ENCODE results near the gene GPR141. TPM values are rescaled to one million over a fixed set of nuclear protein-coding genes. Genes with fewer than 3 reads are reported as not detected.

GPR141 gene
- total RNA-seq, 1 experiment from 2014 or later: not detected

GRCh38 chr7:37709631-37710509 is 26.3 kb downstream of the GPR141 start:
- Mint-ChIP-seq H3K27me3 (ENCODE audit: insufficient read depth, unreplicated experiment) (no peaks in the 10 kb centered on the region), H3K4me3 (ENCODE audit: unreplicated experiment) (no peak overlapping the region), H3K9me3 (ENCODE audit: unreplicated experiment) (no peaks in the 10 kb centered on the region), H3K4me1 (ENCODE audit: low read depth, unreplicated experiment) (no peaks in the 10 kb centered on the region), H3K27ac (ENCODE audit: unreplicated experiment) (no peak overlapping the region), H3K36me3 (ENCODE audit: insufficient read depth, unreplicated experiment) (no peaks in the 10 kb centered on the region)
- intact Hi-C loops (cut with micrococcal nuclease; ENCODE audit: unreplicated experiment): no loop called here
- Histone ChIP-seq H3K4me1 (no peaks in the 10 kb centered on the region), H3K36me3 (ENCODE audit: control insufficient read depth, insufficient read depth, low read length) (no peaks in the 10 kb centered on the region), H3K9me3 (no peaks in the 10 kb centered on the region), H3K4me3 (ENCODE audit: low read depth, low read length) (no peak overlapping the region), H3K27me3 (replicated peaks; ENCODE audit: control insufficient read depth, insufficient read depth, low read length) (no peaks in the 10 kb centered on the region)
- TF ChIP-seq, protein P1, sequence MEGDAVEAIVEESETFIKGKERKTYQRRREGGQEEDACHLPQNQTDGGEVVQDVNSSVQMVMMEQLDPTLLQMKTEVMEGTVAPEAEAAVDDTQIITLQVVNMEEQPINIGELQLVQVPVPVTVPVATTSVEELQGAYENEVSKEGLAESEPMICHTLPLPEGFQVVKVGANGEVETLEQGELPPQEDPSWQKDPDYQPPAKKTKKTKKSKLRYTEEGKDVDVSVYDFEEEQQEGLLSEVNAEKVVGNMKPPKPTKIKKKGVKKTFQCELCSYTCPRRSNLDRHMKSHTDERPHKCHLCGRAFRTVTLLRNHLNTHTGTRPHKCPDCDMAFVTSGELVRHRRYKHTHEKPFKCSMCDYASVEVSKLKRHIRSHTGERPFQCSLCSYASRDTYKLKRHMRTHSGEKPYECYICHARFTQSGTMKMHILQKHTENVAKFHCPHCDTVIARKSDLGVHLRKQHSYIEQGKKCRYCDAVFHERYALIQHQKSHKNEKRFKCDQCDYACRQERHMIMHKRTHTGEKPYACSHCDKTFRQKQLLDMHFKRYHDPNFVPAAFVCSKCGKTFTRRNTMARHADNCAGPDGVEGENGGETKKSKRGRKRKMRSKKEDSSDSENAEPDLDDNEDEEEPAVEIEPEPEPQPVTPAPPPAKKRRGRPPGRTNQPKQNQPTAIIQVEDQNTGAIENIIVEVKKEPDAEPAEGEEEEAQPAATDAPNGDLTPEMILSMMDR (IDR thresholded peaks at IDR 0.05; ENCODE audit: insufficient read depth in 1 of 2, low read depth in 1 of 2, low read length in 1 of 2, severe bottlenecking in 1 of 2, unreplicated experiment in 1 of 2): no peak
- CTCF ChIA-PET: no interaction called here
- POLR2A ChIA-PET: no interaction called here
- BruUV-seq (replicated peaks): no TSS peak
- no peak for DNase-seq

- Mint-ChIP-seq H3K4me1 (ENCODE audit: low read depth, unreplicated experiment) (no peaks in the 10 kb centered on the region), H3K27me3 (ENCODE audit: insufficient read depth, unreplicated experiment) (peaks cover 3% of the 10 kb centered on the region), H3K4me3 (ENCODE audit: unreplicated experiment) (no peak overlapping the region), H3K27ac (ENCODE audit: unreplicated experiment) (no peak overlapping the region), H3K9me3 (ENCODE audit: unreplicated experiment) (no peaks in the 10 kb centered on the region), H3K36me3 (ENCODE audit: insufficient read depth, unreplicated experiment) (no peaks in the 10 kb centered on the region)
- Histone ChIP-seq H3K36me3 (ENCODE audit: control insufficient read depth, insufficient read depth, low read length) (no peaks in the 10 kb centered on the region), H3K4me3 (ENCODE audit: low read depth, low read length) (no peak overlapping the region), H3K9me3 (no peaks in the 10 kb centered on the region), H3K4me1 (no peaks in the 10 kb centered on the region), H3K27me3 (replicated peaks; ENCODE audit: control insufficient read depth, insufficient read depth, low read length) (no peaks in the 10 kb centered on the region)
- intact Hi-C loops (cut with micrococcal nuclease; ENCODE audit: unreplicated experiment): no loop called here
- no TSS peak for BruUV-seq (replicated peaks)
- TF ChIP-seq, protein P1 (IDR thresholded peaks at IDR 0.05; ENCODE audit: insufficient read depth in 1 of 2, low read depth in 1 of 2, low read length in 1 of 2, severe bottlenecking in 1 of 2, unreplicated experiment in 1 of 2): no peak
- POLR2A ChIA-PET: no interaction called here
- DNase-seq: no peak
- CTCF ChIA-PET: no interaction called here
Measured at GRCh38 chr7:37713613-37714012, 30.0 kb downstream of the GPR141 start.

DNA sequence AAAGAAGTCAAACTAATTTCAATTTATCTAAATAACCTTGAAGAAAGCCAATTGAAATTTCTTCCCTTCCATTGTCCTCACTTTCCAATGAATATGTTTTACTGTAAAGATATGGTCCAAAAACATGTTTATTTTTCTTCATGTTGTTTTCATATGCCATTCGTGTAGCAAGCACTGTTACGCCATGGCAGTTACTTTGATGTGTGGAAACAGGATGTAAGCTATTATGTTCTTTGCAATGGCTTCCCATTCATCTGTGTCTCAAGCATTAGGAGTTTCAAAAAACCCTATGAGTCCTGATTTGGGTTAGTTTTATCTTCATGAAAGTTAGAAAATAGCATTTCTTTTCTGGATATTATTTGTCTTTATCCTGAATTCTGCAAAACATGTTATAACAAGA is 31.0 kb downstream of the GPR141 start:
- H3K9me3 Mint-ChIP-seq (ENCODE audit: unreplicated experiment): no peaks in the 10 kb centered on the region
- no TSS peak for BruUV-seq (replicated peaks)
- DNase-seq: no peak
- TF ChIP-seq, protein P1 (IDR thresholded peaks at IDR 0.05; ENCODE audit: insufficient read depth in 1 of 2, low read depth in 1 of 2, low read length in 1 of 2, severe bottlenecking in 1 of 2, unreplicated experiment in 1 of 2): no peak
- intact Hi-C loops (cut with micrococcal nuclease; ENCODE audit: unreplicated experiment): no loop called here
- H3K36me3 Mint-ChIP-seq (ENCODE audit: insufficient read depth, unreplicated experiment): no peaks in the 10 kb centered on the region
- no peaks in the 10 kb centered on the region for H3K4me1 Mint-ChIP-seq (ENCODE audit: low read depth, unreplicated experiment)
- no peak overlapping the region for H3K4me3 Mint-ChIP-seq (ENCODE audit: unreplicated experiment)
- no peaks in the 10 kb centered on the region for H3K27me3 ChIP-seq (replicated peaks; ENCODE audit: control insufficient read depth, insufficient read depth, low read length)
- no peaks in the 10 kb centered on the region for H3K4me1 ChIP-seq
- ChIA-PET POLR2A (no interaction called here), CTCF (no interaction called here)
- peaks cover 4% of the 10 kb centered on the region for H3K27me3 Mint-ChIP-seq (ENCODE audit: insufficient read depth, unreplicated experiment)
- H3K4me3 ChIP-seq (ENCODE audit: low read depth, low read length): no peak overlapping the region
- no peak overlapping the region for H3K27ac Mint-ChIP-seq (ENCODE audit: unreplicated experiment)
- no peaks in the 10 kb centered on the region for H3K36me3 ChIP-seq (ENCODE audit: control insufficient read depth, insufficient read depth, low read length)
- no peaks in the 10 kb centered on the region for H3K9me3 ChIP-seq
